Measurements from ENCODE around the gene FBXL17. TPM values are rescaled to one million over a fixed set of nuclear protein-coding genes. Genes with fewer than 3 reads are reported as not detected.

Gene FBXL17
- total RNA-seq, 1 donor from 2014 or later, result 7.0 TPM

- intact Hi-C loops (cut with micrococcal nuclease), result no loop called here
These were observed 14.1 kb downstream of the FBXL17 start for GRCh38 chr5:108367679-108368334.

GRCh38 chr5:108366500-108366899, 15.4 kb downstream of the FBXL17 start:
- Mint-ChIP-seq H3K4me1 (ENCODE audit: low read depth) (no peaks in the 10 kb centered on the region), H3K4me3 (ENCODE audit: low read depth) (no peak overlapping the region), H3K27me3 (ENCODE audit: low read depth) (no peaks in the 10 kb centered on the region), H3K27ac (no peak overlapping the region), H3K36me3 (ENCODE audit: low read depth) (no peaks in the 10 kb centered on the region), H3K9me3 (no peaks in the 10 kb centered on the region)
- intact Hi-C loops (cut with micrococcal nuclease), result no loop called here
- DNase-seq (ENCODE audit: low spot score), result no peak

More at GRCh38 chr5:108367679-108368334, 14.1 kb downstream of the FBXL17 start:
- Mint-ChIP-seq H3K4me3 (ENCODE audit: low read depth) (no peak overlapping the region), H3K4me1 (ENCODE audit: low read depth) (no peaks in the 10 kb centered on the region), H3K27ac (no peak overlapping the region), H3K36me3 (ENCODE audit: low read depth) (peaks cover 6% of the 10 kb centered on the region), H3K9me3 (peaks cover 6% of the 10 kb centered on the region), H3K27me3 (ENCODE audit: low read depth) (no peaks in the 10 kb centered on the region)
- no peak for DNase-seq (ENCODE audit: low spot score)

GRCh38 chr5:108361771-108362170, 20.1 kb downstream of the FBXL17 start:
- Mint-ChIP-seq H3K9me3 (no peaks in the 10 kb centered on the region), H3K36me3 (ENCODE audit: low read depth) (no peaks in the 10 kb centered on the region)

GRCh38 chr5:108361239-108361638, 20.7 kb downstream of the FBXL17 start:
- intact Hi-C loops (cut with micrococcal nuclease), result no loop called here
- H3K4me3 Mint-ChIP-seq (ENCODE audit: low read depth), result no peak overlapping the region
- no peaks in the 10 kb centered on the region for H3K36me3 Mint-ChIP-seq (ENCODE audit: low read depth)
- DNase-seq (ENCODE audit: low spot score), result no peak
- H3K4me1 Mint-ChIP-seq (ENCODE audit: low read depth), result no peaks in the 10 kb centered on the region
- H3K27me3 Mint-ChIP-seq (ENCODE audit: low read depth), result no peaks in the 10 kb centered on the region
- no peak overlapping the region for H3K27ac Mint-ChIP-seq
- H3K9me3 Mint-ChIP-seq, result no peaks in the 10 kb centered on the region

More at GRCh38 chr5:108361771-108362170, 20.1 kb downstream of the FBXL17 start:
- Mint-ChIP-seq H3K4me1 (ENCODE audit: low read depth) (no peaks in the 10 kb centered on the region), H3K27me3 (ENCODE audit: low read depth) (no peaks in the 10 kb centered on the region), H3K27ac (no peak overlapping the region), H3K4me3 (ENCODE audit: low read depth) (no peak overlapping the region)
- DNase-seq (ENCODE audit: low spot score), result no peak
- intact Hi-C loops (cut with micrococcal nuclease), result no loop called here

- intact Hi-C loops (cut with micrococcal nuclease), result no loop called here
- no peak overlapping the region for H3K4me3 Mint-ChIP-seq (ENCODE audit: low read depth)
- H3K36me3 Mint-ChIP-seq (ENCODE audit: low read depth), result no peaks in the 10 kb centered on the region
- no peak for DNase-seq (ENCODE audit: low spot score)
- H3K27ac Mint-ChIP-seq, result no peak overlapping the region
- no peaks in the 10 kb centered on the region for H3K4me1 Mint-ChIP-seq (ENCODE audit: low read depth)
- H3K27me3 Mint-ChIP-seq (ENCODE audit: low read depth), result no peaks in the 10 kb centered on the region
- H3K9me3 Mint-ChIP-seq, result no peaks in the 10 kb centered on the region
These were observed 21.6 kb downstream of the FBXL17 start for GRCh38 chr5:108360280-108360679.

DNA sequence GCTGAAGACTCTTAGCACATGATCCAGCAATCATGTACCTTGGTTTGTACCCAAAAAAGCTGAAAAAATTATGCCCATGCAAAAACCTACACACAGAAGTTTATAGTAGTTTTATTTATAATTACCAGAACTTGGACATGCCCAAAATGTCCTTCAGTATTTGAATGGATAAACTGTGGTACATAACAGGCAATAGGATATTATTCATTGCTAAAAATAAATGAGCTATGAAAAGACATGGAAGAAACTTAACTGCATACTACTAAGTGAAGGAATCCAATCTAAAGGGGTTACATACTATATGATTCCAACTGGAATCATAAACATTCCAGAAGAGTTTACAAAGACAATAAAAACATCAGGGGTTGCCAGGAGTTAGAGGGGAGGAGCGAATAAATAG, 25.6 kb downstream of the FBXL17 start:
- H3K4me1 Mint-ChIP-seq (ENCODE audit: low read depth), result no peaks in the 10 kb centered on the region
- no peaks in the 10 kb centered on the region for H3K36me3 Mint-ChIP-seq (ENCODE audit: low read depth)
- H3K4me3 Mint-ChIP-seq (ENCODE audit: low read depth), result no peak overlapping the region
- no peak overlapping the region for H3K27ac Mint-ChIP-seq
- no peak for DNase-seq (ENCODE audit: low spot score)
- no peaks in the 10 kb centered on the region for H3K9me3 Mint-ChIP-seq
- intact Hi-C loops (cut with micrococcal nuclease), result no loop called here
- H3K27me3 Mint-ChIP-seq (ENCODE audit: low read depth), result no peaks in the 10 kb centered on the region

DNA sequence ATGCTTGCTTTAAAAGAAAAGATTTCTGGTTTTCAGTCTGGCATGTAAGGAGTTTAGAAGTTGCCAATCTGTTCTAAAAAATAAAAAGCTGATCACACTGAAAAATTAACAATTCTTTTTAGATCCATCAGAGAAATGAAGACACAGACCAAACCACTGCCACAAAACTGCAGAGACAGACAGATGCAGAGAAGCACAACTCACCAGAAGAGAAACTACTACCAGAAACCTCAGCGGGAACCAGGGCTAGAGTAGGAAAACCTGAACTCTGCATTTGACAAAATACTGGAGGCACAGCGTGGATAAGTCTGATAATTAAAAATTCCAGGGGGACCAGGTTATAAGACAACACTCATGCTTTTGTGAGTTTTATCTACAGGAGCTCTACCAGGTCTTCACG, 28.8 kb downstream of the FBXL17 start:
- H3K9me3 Mint-ChIP-seq, result no peaks in the 10 kb centered on the region
- no peak overlapping the region for H3K27ac Mint-ChIP-seq
- H3K36me3 Mint-ChIP-seq (ENCODE audit: low read depth), result no peaks in the 10 kb centered on the region
- H3K4me3 Mint-ChIP-seq (ENCODE audit: low read depth), result no peak overlapping the region
- H3K4me1 Mint-ChIP-seq (ENCODE audit: low read depth), result no peaks in the 10 kb centered on the region
- H3K27me3 Mint-ChIP-seq (ENCODE audit: low read depth), result no peaks in the 10 kb centered on the region
- DNase-seq (ENCODE audit: low spot score), result no peak
- intact Hi-C loops (cut with micrococcal nuclease), result no loop called here

GRCh38 chr5:108345541-108346171, 36.2 kb downstream of the FBXL17 start:
- Mint-ChIP-seq H3K36me3 (ENCODE audit: low read depth) (no peaks in the 10 kb centered on the region), H3K27me3 (ENCODE audit: low read depth) (no peaks in the 10 kb centered on the region), H3K4me3 (ENCODE audit: low read depth) (no peak overlapping the region), H3K4me1 (ENCODE audit: low read depth) (peaks cover 1% of the 10 kb centered on the region), H3K9me3 (no peaks in the 10 kb centered on the region), H3K27ac (no peak overlapping the region)
- intact Hi-C loops (cut with micrococcal nuclease), result loop anchor here (1.0 kb wide), 1 partner anchor 85 kb away; no protein-coding TSS in a partner anchor
- DNase-seq (ENCODE audit: low spot score), result no peak

- Mint-ChIP-seq H3K27me3 (ENCODE audit: low read depth) (no peaks in the 10 kb centered on the region), H3K4me3 (ENCODE audit: low read depth) (no peak overlapping the region), H3K36me3 (ENCODE audit: low read depth) (no peaks in the 10 kb centered on the region), H3K4me1 (ENCODE audit: low read depth) (peaks cover 1% of the 10 kb centered on the region), H3K9me3 (no peaks in the 10 kb centered on the region), H3K27ac (no peak overlapping the region)
- intact Hi-C loops (cut with micrococcal nuclease), result no loop called here
- no peak for DNase-seq (ENCODE audit: low spot score)
These were observed 37.6 kb downstream of the FBXL17 start for GRCh38 chr5:108344103-108344822.

GRCh38 chr5:108341866-108342265, 40.0 kb downstream of the FBXL17 start:
- H3K36me3 Mint-ChIP-seq (ENCODE audit: low read depth), result no peaks in the 10 kb centered on the region
- no peaks in the 10 kb centered on the region for H3K9me3 Mint-ChIP-seq
- DNase-seq (ENCODE audit: low spot score), result no peak
- H3K4me3 Mint-ChIP-seq (ENCODE audit: low read depth), result no peak overlapping the region
- H3K4me1 Mint-ChIP-seq (ENCODE audit: low read depth), result peaks cover 1% of the 10 kb centered on the region
- no peak overlapping the region for H3K27ac Mint-ChIP-seq
- no peaks in the 10 kb centered on the region for H3K27me3 Mint-ChIP-seq (ENCODE audit: low read depth)
- intact Hi-C loops (cut with micrococcal nuclease), result no loop called here

DNA sequence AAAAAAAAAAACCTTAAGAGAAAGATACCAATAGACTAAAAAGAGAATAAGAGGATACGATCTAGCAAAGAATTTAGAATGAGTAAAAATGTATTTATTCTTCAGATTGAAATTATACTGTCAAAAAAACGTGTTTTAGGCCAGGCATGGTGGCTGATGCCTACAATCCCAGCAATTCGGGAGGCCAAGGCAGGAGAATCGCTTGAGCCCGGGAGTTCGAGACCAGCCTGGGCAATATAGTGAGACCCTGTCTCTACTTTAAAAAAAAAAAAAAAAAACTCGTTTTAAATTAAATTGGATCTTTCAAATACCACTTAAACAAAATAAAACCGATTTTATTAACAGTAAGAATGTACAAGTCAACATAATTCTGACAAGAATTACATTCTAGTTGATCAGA, 41.8 kb downstream of the FBXL17 start:
- H3K9me3 Mint-ChIP-seq, result no peaks in the 10 kb centered on the region
- H3K27ac Mint-ChIP-seq, result no peak overlapping the region
- H3K27me3 Mint-ChIP-seq (ENCODE audit: low read depth), result no peaks in the 10 kb centered on the region
- H3K4me1 Mint-ChIP-seq (ENCODE audit: low read depth), result peaks cover 1% of the 10 kb centered on the region
- intact Hi-C loops (cut with micrococcal nuclease), result no loop called here
- DNase-seq (ENCODE audit: low spot score), result no peak
- H3K4me3 Mint-ChIP-seq (ENCODE audit: low read depth), result no peak overlapping the region
- H3K36me3 Mint-ChIP-seq (ENCODE audit: low read depth), result no peaks in the 10 kb centered on the region

- Mint-ChIP-seq H3K27me3 (ENCODE audit: low read depth) (no peaks in the 10 kb centered on the region), H3K4me1 (ENCODE audit: low read depth) (no peaks in the 10 kb centered on the region), H3K4me3 (ENCODE audit: low read depth) (no peak overlapping the region), H3K36me3 (ENCODE audit: low read depth) (no peaks in the 10 kb centered on the region), H3K27ac (no peak overlapping the region), H3K9me3 (no peaks in the 10 kb centered on the region)
- intact Hi-C loops (cut with micrococcal nuclease), result no loop called here
- no peak for DNase-seq (ENCODE audit: low spot score)
These were observed 42.7 kb downstream of the FBXL17 start for GRCh38 chr5:108339220-108339619.

- no peaks in the 10 kb centered on the region for H3K4me1 Mint-ChIP-seq (ENCODE audit: low read depth)
- H3K27me3 Mint-ChIP-seq (ENCODE audit: low read depth), result no peaks in the 10 kb centered on the region
- no peaks in the 10 kb centered on the region for H3K9me3 Mint-ChIP-seq
- H3K4me3 Mint-ChIP-seq (ENCODE audit: low read depth), result no peak overlapping the region
- intact Hi-C loops (cut with micrococcal nuclease), result no loop called here
- H3K36me3 Mint-ChIP-seq (ENCODE audit: low read depth), result no peaks in the 10 kb centered on the region
- DNase-seq (ENCODE audit: low spot score), result no peak
- H3K27ac Mint-ChIP-seq, result no peak overlapping the region
These were observed 47.7 kb downstream of the FBXL17 start for GRCh38 chr5:108334225-108334624.
